RWPE1 (cell line): Measurements from ENCODE around the gene RFT1.

Experiments used
- CTCF ChIA-PET: fragments of 350-600 bp; sonication (Branson Sonifier 250); formaldehyde crosslinking; extraction: SDS; loops from one replicate; lab custom pipeline; 2021; lab: Yijun Ruan, JAX
- POLR2A ChIA-PET: fragments of 400-600 bp; formaldehyde crosslinking; extraction: SDS; loops from one replicate; lab custom pipeline; 2020; ENCODE audit warnings: antibody characterized with exemption; ENCODE audit not compliant: low non-redundant PET; lab: Yijun Ruan, JAX
- DNase-seq: peaks from one replicate; pipeline ENCODE4 v3.0.0; 2012; ENCODE audit warnings: low spot score
- H3K27ac ChIP-seq: fragments of 450-650 bp; 2 replicates; pipeline ENCODE4 v1.5.1; 2017
- CTCF ChIP-seq: fragments of 450-650 bp; conservative IDR thresholded peaks from 2 replicates; pipeline ENCODE4 v1.5.1; 2017; ENCODE audit warnings: low read depth, mild to moderate bottlenecking

RFT1 gene

GRCh38 chr3:53116956-53117355 is 13.3 kb downstream of the RFT1 start:
- ChIA-PET CTCF (interaction anchor here (0.6 kb wide), 1 partner anchor 9 kb away, joined by 3 read pairs; no protein-coding TSS in a partner anchor), POLR2A (no interaction called here)

GRCh38 chr3:53114412-53115074 is 15.7 kb downstream of the RFT1 start:
- CTCF ChIA-PET: interaction anchor here (0.6 to 1.3 kb wide), 6 partner anchors 79 to 293 kb away, joined by 3 to 11 read pairs (median 5); no protein-coding TSS in a partner anchor
- POLR2A ChIA-PET: no interaction called here
- H3K27ac ChIP-seq: peak overlapping the region; percentile 15; the same call in 1 of the 2 replicates
- DNase-seq: peak; percentile 48
- no peak for TF ChIP-seq CTCF

More at GRCh38 chr3:53116956-53117355, 13.3 kb downstream of the RFT1 start:
- no peak for DNase-seq
- no peak overlapping the region for H3K27ac ChIP-seq
- no peak for TF ChIP-seq CTCF

GRCh38 chr3:53114011-53114400 is 16.2 kb downstream of the RFT1 start:
- peak; percentile 88 for TF ChIP-seq CTCF
- 0 out of 2 replicates have a peak overlapping the region, but pooled peaks have one; percentile 15 for H3K27ac ChIP-seq
- ChIA-PET CTCF (interaction anchor here (0.6 to 1.3 kb wide), 5 partner anchors 79 to 262 kb away, joined by 3 to 11 read pairs (median 5); no protein-coding TSS in a partner anchor), POLR2A (no interaction called here)
- peak; percentile 66 for DNase-seq

- ChIA-PET POLR2A (no interaction called here), CTCF (interaction anchor here (0.7 to 1.3 kb wide), 4 partner anchors 12 to 83 kb away, joined by 4 to 11 read pairs (median 4); no protein-coding TSS in a partner anchor)
- no peak for TF ChIP-seq CTCF
- no peak for DNase-seq
- H3K27ac ChIP-seq: peak overlapping the region; percentile 27; the same call in 1 of the 2 replicates
These were observed 16.8 kb downstream of the RFT1 start for GRCh38 chr3:53113293-53114010.

GRCh38 chr3:53111822-53112221 is 18.4 kb downstream of the RFT1 start:
- no peak for DNase-seq
- POLR2A ChIA-PET: no interaction called here
- no peak for TF ChIP-seq CTCF
- H3K27ac ChIP-seq: no peak overlapping the region
- CTCF ChIA-PET: interaction anchor here (1.2 kb wide), 1 partner anchor 84 kb away, joined by 4 read pairs; no protein-coding TSS in a partner anchor
